Heart left ventricle (tissue), 16 donors: ENCODE data around the gene MT2A. TPM values are rescaled to one million over a fixed set of nuclear protein-coding genes. Genes with fewer than 3 reads are reported as not detected.
A peak's percentile ranks its signal among the peaks of the same experiment; 100 is the strongest.

ENCODE experiments used
- ATAC-seq, 4 donors: fragments of 200-7000 bp; cut with Tn5 transposase; one replicate each; pipeline ENCODE4 v1.9.1; 2020 to 2022; ENCODE audit warnings: moderate library complexity in 4 of 4, mild to moderate bottlenecking in 3 of 4, moderate number of reproducible peaks in 1 of 4
- DNase-seq, 5 donors: peaks; one replicate each; pipeline ENCODE4 v3.0.0-alpha.2; 2020
- H3K27ac ChIP-seq, 12 donors: fragments of 200-600 bp; sonication (generic) in 4 of 12; one replicate each; pipeline versions ENCODE4 v1.5.0 to v1.8.0; 2016 to 2022; ENCODE audit warnings: mild to moderate bottlenecking in 2 of 12
- H3K27me3 ChIP-seq, 9 donors: fragments of 200-600 bp; sonication (generic) in 2 of 9; one replicate each; pipeline versions ENCODE4 v1.5.1 to v1.8.0; 2016 to 2022; ENCODE audit warnings: mild to moderate bottlenecking in 3 of 9
- H3K36me3 ChIP-seq, 9 donors: fragments of 200-600 bp; sonication (generic) in 2 of 9; one replicate each; pipeline versions ENCODE4 v1.5.0 to v1.8.0; 2018 to 2022; ENCODE audit warnings: mild to moderate bottlenecking in 2 of 9
- H3K4me1 ChIP-seq, 12 donors: fragments of 200-600 bp; sonication (generic) in 4 of 12; one replicate each; pipeline versions ENCODE4 v1.5.0 to v1.8.0; 2016 to 2022; ENCODE audit warnings: mild to moderate bottlenecking in 3 of 12
- H3K4me3 ChIP-seq, 12 donors: fragments of 200-600 bp; sonication (generic) in 4 of 12; one replicate each; pipeline versions ENCODE4 v1.5.0 to v1.8.0; 2017 to 2022; ENCODE audit warnings: mild to moderate bottlenecking in 9 of 12, moderate library complexity in 4 of 12
- H3K9me3 ChIP-seq, 12 donors: fragments of 200-600 bp; sonication (generic) in 4 of 12; one replicate each; pipeline versions ENCODE4 v1.5.0 to v1.8.0; 2016 to 2022; ENCODE audit warnings: mild to moderate bottlenecking in 1 of 12
- POLR2A ChIP-seq, 2 donors: fragments of 450-650 bp; IDR thresholded peaks; one replicate each; pipeline ENCODE4 v1.6.1; 2017; ENCODE audit warnings: antibody characterized with exemption in 2 of 2, mild to moderate bottlenecking in 2 of 2, moderate library complexity in 2 of 2
- WGBS, 4 donors: extraction: QIAGEN DNeasy Blood & Tissue Kit in 2 of 4; methylation state at CpG; one replicate each; pipeline versions ENCODE4 v1.1.5 to v1.1.7; 2013 to 2018; 5-methylcytosine and 5-hydroxymethylcytosine counted together
- intact Hi-C, 10 donors: fragments of 100-400 bp; cut with DNase I; formaldehyde crosslinking; loops; one replicate each; pipeline versions ENCODE4 v1.11.1 to v1.14.2; 2022
- polyA plus RNA-seq, 2 donors: library from polyadenylated mRNA; stranded (reverse); fragments of 200-250 nt; gene quantifications; one replicate each; pipeline ENCODE4 v1.2.3, GENCODE V29; 2013
- total RNA-seq, 9 donors: library from RNA; depleted of rRNA in 2 of 9; stranded (reverse); fragments of >200 nt in 2 of 9; fragmentation: NEBNext Ultra II Directional in 3 of 9; extraction: Animal tissue kit (Norgen Biotek cat#: 25700) in 3 of 9; gene quantifications; one replicate each; pipeline versions ENCODE4 v1.1.0 to v1.2.4, GENCODE V29; 2016 to 2023
- TF ChIP-seq, protein P1 (sequence below), 12 donors: fragments of 200-600 bp; sonication (generic) in 4 of 12; IDR thresholded peaks; one replicate each; pipeline versions ENCODE4 v1.5.0 to v1.8.0; 2018 to 2022; ENCODE audit warnings: antibody characterized with exemption in 12 of 12, mild to moderate bottlenecking in 5 of 12
- donor health status: ischemic (EF 13 %, LVEDD 7.1; RV severe dilation, severe dysfunction).
- donor health status: healthy with polysubstance abuse.
- donor health status: DM: no; HTN: yes; CAD: no.
- donor health status: DM: no; HTN: no; CAD: no.
- donor health status: ischemic (EF 25% LVEDD 6.9; RV normal size, moderate dysfunction).
- donor health status: ischemic (EF 25% LVEDD 5.7; RV mildly dilated, moderate dysfunction).
- donor health status: healthy.
- donor health status: DM: yes; HTN: yes; CAD: no.
- donor health status: ischemic (EF 35%, LVEDD 5.7; RV mildly dilated, moderate dysfunction).
- donor health status: nonischemic (EF 11% LVEDD 7.7; RV severe dilation, severe dysfunction).
- donor health status: DM: yes; HTN: yes; CAD: no.
- donor health status: PGD.
- donor health status: ischemic (EF 29% LVEDD 5.4; RV normal size, mild dysfunction).
- donor health status: nonischemic (EF 23%, LVEDD 6.1; RV moderate dilation, normal function).

MT2A gene
- total and polyA plus RNA-seq, 11 donors, result 44.3 to 318 (median 125) TPM

DNA sequence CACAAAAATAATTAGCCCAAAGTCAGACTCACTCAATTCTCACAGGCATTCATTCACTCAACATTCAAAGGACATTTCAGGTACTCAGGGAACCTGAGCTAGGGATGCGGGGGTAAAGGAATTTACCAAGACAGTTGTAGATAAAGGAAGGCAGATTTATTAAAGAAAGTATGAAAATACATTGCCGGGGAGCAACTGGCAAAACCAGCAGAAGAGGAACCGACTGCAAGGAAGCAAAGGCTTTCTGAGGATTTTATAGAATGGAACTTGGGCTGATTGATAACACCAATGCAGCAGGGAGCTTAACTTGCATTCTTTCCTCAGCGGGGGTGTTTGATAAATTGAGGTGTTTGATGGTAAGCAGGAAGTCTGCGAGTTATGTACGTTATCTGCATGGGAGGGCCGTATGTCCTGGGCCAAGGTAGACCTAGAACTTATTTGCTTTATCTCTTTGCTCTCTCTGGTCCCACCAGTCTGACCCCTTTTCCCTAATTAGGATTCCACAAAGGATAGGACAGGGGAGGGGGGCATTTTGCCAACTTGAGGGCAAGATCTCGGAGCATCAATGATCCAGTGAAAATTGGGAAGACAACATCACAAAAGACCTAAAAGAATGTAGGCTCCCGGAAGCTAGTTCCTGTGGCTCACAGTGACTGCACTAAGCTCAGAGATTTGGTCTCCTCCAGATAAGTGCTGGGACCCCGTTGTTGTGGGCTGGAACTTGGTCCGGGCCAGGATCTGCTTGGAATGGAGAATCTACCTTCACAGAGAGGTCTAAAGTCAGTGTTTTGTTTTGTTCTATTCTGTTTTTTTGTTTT, 24.8 kb upstream of the MT2A start:
- intact Hi-C loops, result no loop called here
- ATAC-seq, result no peak
- Histone ChIP-seq H3K4me1 (no peaks in the 10 kb centered on the region), H3K4me3 (no peak overlapping the region), H3K9me3 (no peaks in the 10 kb centered on the region), H3K27me3 (peaks cover 0 to 21% (median under 1%) of the 10 kb centered on the region in 9 donors), H3K36me3 (no peaks in the 10 kb centered on the region), H3K27ac (no peak overlapping the region)
- DNase-seq, result no peak
- 42 to 52% (median 48%) methylated on average over 10 to 11 of the region's 11 CpGs for WGBS, 4 donors
- TF ChIP-seq POLR2A (IDR thresholded peaks at IDR 0.05), result no peak
- TF ChIP-seq, protein P1, sequence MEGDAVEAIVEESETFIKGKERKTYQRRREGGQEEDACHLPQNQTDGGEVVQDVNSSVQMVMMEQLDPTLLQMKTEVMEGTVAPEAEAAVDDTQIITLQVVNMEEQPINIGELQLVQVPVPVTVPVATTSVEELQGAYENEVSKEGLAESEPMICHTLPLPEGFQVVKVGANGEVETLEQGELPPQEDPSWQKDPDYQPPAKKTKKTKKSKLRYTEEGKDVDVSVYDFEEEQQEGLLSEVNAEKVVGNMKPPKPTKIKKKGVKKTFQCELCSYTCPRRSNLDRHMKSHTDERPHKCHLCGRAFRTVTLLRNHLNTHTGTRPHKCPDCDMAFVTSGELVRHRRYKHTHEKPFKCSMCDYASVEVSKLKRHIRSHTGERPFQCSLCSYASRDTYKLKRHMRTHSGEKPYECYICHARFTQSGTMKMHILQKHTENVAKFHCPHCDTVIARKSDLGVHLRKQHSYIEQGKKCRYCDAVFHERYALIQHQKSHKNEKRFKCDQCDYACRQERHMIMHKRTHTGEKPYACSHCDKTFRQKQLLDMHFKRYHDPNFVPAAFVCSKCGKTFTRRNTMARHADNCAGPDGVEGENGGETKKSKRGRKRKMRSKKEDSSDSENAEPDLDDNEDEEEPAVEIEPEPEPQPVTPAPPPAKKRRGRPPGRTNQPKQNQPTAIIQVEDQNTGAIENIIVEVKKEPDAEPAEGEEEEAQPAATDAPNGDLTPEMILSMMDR (IDR thresholded peaks at IDR 0.05), result no peak

DNA sequence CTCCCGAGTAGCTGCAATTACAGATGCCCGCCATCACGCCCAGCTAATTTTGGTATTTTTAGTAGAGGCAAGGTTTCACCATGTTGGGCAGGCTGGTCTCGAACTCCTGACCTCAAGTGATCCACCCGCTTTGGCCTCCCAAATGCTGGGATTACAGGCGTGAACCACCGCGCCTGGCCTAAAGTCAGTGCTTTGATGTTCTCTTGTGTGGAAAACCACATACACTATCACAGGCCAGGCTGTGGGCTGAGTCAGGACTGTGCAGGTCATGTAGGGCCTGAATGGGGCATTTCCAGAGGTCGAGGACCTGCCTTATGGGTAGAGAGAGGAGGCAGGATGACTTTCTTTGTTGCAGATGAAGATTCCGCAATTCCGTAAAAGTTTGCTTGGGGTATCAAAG, 24.1 kb upstream of the MT2A start:
- no peaks in the 10 kb centered on the region for H3K36me3 ChIP-seq
- H3K27ac ChIP-seq, result no peak overlapping the region
- H3K4me3 ChIP-seq, result no peak overlapping the region
- H3K27me3 ChIP-seq, result peaks cover 0 to 28% (median 6%) of the 10 kb centered on the region in 9 donors
- intact Hi-C loops, result no loop called here
- WGBS, 4 donors, result 84 to 95% (median 90%) methylated on average over 11 of the region's 11 CpGs
- no peak for ATAC-seq
- no peaks in the 10 kb centered on the region for H3K9me3 ChIP-seq
- H3K4me1 ChIP-seq, result peaks cover 0 to 5% (median 0%) of the 10 kb centered on the region in 12 donors
- DNase-seq, result no peak
- no peak for TF ChIP-seq POLR2A (IDR thresholded peaks at IDR 0.05)
- TF ChIP-seq, protein P1 (IDR thresholded peaks at IDR 0.05), result no peak

DNA sequence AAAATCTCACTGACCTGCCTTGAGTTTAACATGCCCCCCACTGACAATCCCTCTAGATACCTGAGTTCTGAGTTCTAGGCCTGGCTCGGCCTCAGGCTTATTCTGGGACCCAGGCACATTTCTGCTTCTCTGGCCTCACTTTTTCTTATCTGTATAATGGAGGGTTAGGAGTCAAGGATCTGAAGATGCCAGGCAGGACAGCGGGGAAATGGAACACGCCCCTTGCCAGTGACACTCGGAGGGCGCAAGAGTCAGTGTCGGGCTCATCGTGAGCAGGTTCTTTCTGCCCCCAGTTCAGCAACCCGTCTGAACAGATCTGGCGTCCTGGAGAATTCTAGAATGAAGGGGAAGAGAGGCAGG, 19.6 kb upstream of the MT2A start:
- no peak for TF ChIP-seq POLR2A (IDR thresholded peaks at IDR 0.05)
- TF ChIP-seq, protein P1 (IDR thresholded peaks at IDR 0.05), result no peak
- intact Hi-C loops, result no loop called here
- H3K27me3 ChIP-seq, result peaks cover 4 to 32% (median 17%) of the 10 kb centered on the region in 9 donors
- H3K4me3 ChIP-seq, result peak overlapping the region; percentile 17 to 56 (median 46)
- peaks cover 0 to under 1% (median 0%) of the 10 kb centered on the region in 12 donors for H3K9me3 ChIP-seq
- WGBS, 4 donors, result 37 to 44% (median 41%) methylated on average over 9 of the region's 9 CpGs
- H3K27ac ChIP-seq, result no peak overlapping the region
- no peak for DNase-seq
- peaks cover 0 to 12% (median 2%) of the 10 kb centered on the region in 12 donors for H3K4me1 ChIP-seq
- ATAC-seq, result no peak
- H3K36me3 ChIP-seq, result no peaks in the 10 kb centered on the region

DNA sequence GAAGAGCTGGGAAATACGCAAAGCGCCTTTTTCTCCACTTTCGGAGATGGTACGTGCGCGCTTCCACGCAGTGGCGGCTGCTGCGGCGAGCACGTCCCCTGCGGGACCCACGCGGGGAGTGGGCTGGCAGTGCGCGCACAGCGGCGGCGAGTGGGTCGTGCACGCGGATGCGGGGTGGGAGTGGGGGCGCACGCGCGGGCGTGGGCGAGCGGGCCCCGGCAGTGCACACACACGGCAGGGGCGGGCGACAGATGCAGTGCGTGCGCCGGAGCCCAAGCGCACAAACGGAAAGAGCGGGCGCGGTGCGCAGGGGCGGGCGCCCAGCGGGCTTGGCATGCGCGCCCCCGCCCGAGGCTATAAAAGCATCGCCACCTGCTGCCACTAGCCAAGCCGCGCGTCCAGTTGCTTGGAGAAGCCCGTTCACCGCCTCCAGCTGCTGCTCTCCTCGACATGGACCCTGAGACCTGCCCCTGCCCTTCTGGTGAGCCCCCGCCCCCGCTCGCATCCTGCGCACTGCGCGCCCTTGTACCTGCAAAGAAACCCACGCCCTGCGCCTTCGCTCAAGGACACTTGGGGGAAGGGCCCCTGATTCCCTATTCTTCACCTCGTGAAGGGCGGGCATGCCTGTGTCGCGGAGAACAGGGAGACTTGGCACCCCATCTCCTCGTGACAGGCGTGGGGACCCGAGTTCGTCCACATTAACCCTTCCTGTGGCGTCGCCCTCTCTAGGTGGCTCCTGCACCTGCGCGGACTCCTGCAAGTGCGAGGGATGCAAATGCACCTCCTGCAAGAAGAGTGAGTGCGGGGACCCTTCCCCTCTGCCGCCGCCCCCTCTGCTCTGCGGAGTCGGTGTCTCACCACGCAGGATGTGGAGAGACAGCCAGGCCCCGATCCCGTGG, 19.0 kb upstream of the MT2A start, which contains the start of gene MT3:
Gene MT3, plus strand, starts transcription at position 388 of the 899 bp plus-strand sequence. Its CDS starts 63 bp downstream, at position 451.
- 7 to 15% (median 8%) methylated on average over 33 to 87 of the region's 87 CpGs for WGBS, 4 donors
- ATAC-seq (peak in 3 of 4 donors; percentile 42 to 50 (median 47)), DNase-seq (peak in 1 of 5 donors; percentile 35)
- H3K27me3 ChIP-seq, result peaks cover 4 to 28% (median 17%) of the 10 kb centered on the region in 9 donors
- no peaks in the 10 kb centered on the region for H3K36me3 ChIP-seq
- H3K4me3 ChIP-seq, result peak within 1 kb of the TSS; percentile 17 to 56 (median 46)
- no peak for TF ChIP-seq POLR2A (IDR thresholded peaks at IDR 0.05)
- TF ChIP-seq, protein P1 (IDR thresholded peaks at IDR 0.05), result no peak
- intact Hi-C loops, result no loop called here
- H3K27ac ChIP-seq, result no peak within 1 kb of the TSS
- peaks cover 0 to 7% (median 0%) of the 10 kb centered on the region in 12 donors for H3K9me3 ChIP-seq
- peaks cover 0 to 12% (median 2%) of the 10 kb centered on the region in 12 donors for H3K4me1 ChIP-seq
